GM04503 (cell line): ENCODE measurements around the gene POLRMT.
"Not testable (repeated sequence)": the region's sequence is repeated elsewhere in the genome, so short reads cannot be mapped to it uniquely, and the experiment has no call there.

Experiments used
- DNase-seq: peaks from one replicate; pipeline ENCODE4 v3.0.0-alpha.2; 2012; ENCODE audit warnings: low read depth

Gene POLRMT

DNA sequence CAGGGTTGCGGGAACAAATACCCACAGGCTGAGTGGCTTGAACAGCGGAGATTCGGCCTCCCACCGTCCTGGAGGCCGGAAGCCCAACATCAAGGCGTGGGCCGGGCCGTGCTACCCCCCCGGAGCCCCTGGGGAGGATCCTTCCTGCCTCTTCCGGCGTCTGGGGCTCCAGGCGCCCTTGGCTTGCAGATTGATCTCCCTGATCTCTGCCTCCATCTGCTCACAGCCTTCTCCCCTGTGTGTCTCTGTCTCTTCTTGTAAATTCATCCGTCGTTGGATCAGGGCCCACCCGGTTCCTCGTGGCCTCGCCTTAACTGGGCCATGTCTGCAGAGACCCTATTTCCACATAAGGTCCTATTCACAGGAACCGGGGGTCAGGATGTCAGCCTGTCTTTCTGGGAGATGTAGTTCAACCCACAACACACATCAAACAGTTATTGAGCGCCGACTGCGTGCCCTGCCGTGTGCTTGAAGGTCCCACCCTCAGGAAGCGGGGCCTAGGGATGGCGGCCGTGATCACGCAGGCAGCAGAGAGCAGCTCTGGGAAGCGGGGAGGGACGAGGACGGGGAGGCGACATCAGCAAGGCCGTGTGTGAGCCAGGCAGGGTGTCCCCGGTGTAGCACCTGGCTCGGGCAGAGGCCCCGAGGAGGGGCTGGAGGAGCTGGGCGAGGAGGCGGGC lies 22.4 kb downstream of the POLRMT start:
- DNase-seq: no peak

DNA sequence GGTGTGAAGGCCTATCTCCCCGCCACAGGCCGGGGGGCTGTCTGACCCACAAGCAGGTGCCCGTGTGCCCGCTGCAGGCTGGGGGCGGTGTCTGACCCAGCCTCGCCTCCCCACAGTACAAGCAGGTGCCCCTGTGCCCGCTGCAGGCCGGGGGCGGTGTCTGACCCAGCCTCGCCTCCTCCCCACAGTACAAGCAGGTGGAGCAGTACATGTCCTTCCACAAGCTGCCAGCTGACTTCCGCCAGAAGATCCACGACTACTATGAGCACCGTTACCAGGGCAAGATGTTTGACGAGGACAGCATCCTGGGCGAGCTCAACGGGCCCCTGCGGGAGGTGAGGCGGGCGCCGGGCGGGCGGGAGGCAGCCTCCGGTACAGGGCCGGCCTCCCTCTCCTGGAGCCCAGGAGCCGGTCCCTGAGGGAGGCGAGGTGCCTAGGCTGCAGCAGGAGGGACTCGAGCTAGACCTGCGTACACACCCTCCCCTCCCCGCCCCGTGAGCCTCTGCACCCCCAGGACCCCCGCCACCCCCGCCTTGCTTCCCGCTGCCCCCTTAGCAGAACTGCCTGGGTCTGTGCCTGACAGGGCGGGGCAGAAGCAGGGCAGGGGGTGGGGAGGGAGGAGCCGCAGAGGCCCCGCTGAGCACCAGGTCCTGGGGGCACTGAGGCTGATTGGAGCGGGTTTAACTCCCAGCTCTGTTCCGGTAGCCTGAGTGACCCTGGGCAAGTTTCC lies 23.1 kb downstream of the POLRMT start:
- no peak for DNase-seq

DNA sequence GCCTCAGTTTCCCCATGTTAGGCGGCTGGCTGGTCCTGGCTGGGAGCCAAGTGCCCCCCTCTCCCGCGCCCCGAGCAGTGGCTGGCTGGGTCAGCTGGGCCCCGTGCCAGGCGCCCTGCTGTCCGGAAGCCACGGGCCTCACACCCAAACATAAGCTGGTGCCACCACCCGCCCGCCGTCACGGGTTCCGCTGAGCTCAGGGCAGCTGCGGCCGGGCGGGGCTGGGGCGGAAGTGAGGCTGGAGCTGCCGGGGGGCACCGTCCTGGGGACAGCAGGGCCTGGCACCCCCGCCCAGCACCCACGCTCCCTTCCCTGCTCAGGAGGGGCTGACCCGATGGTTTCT lies 24.4 kb downstream of the POLRMT start:
- DNase-seq: no peak

DNA sequence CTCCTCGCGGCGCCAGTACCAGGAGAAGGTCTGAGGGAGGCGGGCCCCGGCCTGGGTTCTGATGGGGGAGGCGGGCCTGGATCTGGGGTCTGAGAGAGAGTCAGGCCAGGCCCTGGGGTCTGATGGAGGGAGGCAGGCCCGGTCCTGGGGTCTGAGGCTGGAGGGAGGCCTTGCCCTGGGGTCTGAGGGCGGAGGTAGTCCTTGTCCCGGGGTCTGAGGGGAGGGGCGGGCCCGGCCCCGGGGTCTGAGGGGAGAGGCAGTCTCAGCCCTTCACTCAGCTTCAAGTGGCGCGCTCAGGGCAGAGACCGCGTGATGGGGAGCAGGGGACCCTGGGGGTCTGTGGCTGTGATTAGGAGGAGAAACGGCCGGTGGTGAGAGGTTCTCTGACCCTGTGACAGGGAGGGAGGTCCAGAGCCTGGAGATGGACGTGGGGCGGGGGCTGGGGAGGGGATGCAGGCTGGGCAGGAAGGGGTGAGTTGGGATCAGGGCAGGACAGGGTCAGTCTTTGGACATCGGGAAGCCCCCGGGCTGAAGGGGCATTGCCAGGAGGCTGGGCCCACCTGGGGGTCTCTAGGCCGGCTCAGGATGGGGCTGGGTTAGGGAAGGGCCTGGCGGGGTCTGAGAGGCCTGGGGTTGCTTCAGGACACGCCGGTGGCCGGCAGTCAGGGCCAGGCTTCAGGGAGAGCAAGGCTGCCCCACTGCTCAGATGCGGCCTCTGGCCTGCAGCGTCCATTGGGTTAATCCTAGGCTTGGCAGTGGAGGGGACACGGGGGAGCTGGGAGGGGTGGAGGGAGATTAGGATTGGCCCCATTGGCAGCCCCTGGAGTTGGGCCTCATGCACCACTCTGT lies 25.0 kb downstream of the POLRMT start:
- DNase-seq: no peak

DNA sequence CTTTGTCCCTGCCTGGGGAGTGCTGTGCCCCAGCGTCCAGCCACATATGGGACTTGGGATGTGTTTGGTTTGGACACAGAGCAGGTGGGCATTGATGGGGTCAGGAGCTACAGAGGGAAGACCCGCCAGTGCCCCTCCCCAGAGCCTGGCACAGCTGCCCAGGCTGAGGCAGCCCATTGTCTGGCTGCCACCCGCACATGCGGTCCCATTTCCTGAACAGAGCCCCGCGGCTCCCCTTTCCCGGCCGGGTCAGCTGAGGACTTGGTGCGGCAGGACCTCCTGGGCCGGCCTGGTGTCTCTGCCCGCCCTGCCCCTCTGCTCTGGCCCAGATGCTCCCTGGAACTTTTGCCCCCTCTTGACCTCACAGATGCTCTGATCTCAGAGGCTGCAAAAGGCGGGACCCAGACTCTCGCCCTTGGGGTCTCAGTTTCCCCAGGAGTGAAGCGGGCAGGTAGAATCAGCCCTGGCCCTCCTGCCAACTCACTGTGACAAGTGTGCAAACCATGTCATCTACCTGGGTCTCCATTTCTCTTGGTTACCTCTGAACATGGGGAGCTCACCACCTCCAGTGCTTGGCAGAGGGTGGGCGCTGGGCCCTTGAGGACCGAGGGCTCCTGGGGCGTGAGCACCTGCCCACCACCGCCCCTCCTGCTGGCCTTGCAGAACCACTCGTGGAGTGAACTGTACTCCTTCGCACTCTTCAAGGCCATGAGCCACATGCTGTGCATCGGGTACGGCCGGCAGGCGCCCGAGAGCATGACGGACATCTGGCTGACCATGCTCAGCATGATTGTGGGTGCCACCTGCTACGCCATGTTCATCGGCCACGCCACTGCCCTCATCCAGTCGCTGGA lies 25.8 kb downstream of the POLRMT start:
- no peak for DNase-seq

DNA sequence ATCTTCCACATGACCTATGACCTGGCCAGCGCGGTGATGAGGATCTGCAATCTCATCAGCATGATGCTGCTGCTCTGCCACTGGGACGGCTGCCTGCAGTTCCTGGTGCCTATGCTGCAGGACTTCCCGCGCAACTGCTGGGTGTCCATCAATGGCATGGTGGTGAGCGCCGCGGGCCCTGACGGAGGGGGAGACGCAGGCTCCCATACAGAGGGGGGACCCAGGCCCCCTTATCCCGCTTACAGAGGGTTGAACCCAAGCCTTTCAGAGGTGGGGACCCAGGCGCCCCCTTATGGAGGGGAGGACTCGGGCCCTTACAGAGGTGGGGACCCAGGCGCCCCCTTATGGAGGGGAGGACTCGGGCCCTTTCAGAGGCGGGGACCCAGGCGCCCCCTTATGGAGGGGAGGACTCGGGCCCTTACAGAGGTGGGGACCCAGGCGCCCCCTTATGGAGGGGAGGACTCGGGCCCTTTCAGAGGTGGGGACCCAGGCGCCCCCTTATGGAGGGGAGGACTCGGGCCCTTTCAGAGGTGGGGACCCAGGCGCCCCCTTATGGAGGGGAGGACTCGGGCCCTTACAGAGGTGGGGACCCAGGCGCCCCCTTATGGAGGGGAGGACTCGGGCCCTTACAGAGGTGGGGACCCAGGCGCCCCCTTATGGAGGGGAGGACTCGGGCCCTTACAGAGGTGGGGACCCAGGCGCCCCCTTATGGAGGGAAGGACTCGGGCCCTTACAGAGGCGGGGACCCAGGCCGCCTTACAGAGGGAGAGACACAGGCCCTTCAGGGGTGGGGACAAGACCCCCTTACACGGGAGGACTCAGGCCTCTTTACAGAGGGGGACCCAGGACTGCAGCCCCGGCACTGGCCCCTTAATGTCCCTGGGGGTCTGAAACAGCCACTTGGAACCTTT lies 28.0 kb downstream of the POLRMT start:
- not testable (repeated sequence) for DNase-seq

DNA sequence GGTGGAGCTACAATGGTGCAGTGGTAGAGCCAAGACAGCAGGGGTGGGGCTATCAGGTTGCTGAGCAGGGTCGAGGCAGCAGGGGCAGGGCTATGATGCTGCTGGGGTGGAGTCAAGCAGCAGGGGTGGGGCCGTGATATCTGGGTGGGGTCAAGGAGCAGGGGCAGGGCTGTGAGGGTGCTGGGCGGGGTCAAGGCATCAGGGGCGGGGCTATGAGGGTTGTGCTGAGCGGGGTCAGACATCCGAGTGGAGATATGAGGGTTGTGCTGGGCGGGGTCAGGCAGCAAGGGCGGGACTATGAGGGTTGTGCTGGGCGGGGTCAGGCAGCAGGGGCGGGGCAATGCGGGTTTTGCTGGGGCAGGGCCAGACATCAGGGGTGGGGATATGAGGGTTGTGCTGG lies 29.0 kb downstream of the POLRMT start:
- no peak for DNase-seq

DNA sequence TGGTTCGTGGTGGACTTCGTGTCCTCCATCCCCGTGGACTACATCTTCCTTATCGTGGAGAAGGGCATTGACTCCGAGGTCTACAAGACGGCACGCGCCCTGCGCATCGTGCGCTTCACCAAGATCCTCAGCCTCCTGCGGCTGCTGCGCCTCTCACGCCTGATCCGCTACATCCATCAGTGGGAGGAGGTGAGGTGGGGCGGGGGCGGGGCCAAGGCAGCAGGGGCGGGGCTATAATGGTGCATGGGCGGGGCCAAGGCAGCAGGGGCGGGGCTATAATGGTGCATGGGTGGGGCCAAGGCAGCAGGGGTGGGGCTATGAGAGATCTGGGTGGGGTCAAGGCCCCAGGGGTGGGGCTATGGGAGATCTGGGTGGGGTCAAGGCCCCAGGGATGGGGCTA lies 29.6 kb downstream of the POLRMT start:
- not testable (repeated sequence) for DNase-seq

DNA sequence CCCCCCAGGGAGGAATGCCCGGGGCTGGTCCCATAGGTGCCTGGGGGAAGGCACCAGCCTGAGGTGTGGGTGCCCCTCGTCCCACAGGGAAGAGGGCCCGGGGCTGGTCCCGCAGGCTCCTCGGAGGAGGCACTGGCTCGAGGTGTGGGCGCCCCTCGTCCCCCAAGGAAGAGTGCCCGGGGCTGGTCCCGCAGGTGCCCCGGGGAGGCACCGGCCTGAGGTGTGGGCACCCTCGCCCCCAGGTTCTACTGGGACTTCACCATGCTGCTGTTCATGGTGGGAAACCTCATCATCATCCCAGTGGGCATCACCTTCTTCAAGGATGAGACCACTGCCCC lies 30.1 kb downstream of the POLRMT start:
- not testable (repeated sequence) for DNase-seq

DNA sequence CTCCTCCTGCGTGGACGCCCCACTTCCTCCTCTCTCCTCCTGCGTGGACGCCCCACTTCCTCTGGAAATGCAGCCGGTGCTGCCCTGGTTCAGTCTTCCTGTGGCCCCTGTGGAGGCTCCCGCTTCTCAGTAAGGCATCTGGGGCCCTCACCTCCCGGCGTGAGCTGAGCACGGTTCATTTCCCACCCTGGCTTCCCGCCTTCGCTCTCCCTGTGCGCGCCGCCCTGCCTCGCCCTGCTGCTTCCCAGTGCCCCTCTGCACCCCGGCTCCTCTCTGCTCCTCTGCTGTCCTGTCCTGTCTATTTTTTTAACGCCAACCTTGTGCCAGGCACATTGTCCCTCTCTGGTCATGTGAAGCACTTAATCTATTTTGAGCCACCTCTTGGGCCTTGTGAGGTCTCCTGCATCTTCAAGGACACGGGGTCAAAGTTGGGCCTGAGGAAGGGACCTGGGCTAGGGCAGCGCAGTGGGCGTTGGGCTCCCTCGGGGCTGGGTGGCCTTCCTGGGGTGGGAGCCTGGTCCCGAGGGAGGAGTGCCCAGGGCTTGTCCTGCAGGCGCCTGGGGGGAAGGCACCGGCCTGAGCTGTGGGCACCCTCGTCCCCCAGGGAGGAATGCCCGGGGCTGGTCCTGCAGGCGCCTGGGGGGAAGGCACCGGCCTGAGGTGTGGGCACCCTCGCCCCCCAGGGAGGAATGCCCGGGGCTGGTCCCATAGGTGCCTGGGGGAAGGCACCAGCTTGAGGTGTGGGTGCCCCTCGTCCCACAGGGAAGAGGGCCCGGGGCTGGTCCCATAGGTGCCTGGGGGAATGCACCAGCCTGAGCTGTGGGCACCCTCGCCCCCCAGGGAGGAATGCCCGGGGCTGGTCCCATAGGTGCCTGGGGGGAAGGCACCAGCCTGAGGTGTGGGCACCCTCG lies 30.7 kb downstream of the POLRMT start:
- no peak for DNase-seq

DNA sequence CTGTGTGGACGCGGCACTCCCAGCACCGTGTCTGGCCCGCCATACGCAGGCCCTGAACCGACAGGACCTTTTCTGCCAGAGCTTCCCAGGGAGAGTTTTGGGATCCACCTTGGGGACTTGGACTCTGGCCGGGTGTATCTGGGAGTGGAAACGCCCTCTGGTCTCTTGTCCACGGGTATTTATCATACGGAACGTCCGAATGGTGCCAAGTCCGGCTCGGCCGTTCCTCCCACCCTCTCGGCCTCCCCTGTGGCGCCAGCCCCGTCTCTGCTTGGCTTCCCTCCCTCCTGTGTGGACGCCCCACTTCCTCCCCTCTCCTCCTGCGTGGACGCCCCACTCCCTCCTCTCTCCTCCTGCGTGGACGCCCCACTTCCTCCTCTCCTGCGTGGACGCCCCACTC lies 31.5 kb downstream of the POLRMT start:
- no peak for DNase-seq

DNA sequence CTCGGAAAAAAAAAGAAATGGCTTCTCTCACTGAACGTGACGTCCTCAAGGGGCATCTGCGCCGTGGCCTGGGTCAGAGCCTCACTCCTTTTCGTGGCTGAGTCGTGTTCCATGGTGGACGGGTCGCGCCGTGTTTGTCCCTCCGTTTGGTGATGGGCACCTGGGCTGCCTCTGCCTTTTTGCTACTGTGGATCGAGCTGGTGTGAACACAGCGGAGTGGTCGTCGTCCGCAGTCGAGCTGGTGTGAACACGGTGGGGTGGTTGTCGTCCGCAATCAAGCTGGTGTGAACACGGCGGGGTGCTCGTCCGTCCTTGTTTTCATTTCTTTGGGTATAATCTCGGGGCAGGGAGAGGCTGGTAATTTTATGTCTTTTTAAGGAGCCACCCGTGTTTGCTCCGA lies 32.0 kb downstream of the POLRMT start:
- DNase-seq: no peak

DNA sequence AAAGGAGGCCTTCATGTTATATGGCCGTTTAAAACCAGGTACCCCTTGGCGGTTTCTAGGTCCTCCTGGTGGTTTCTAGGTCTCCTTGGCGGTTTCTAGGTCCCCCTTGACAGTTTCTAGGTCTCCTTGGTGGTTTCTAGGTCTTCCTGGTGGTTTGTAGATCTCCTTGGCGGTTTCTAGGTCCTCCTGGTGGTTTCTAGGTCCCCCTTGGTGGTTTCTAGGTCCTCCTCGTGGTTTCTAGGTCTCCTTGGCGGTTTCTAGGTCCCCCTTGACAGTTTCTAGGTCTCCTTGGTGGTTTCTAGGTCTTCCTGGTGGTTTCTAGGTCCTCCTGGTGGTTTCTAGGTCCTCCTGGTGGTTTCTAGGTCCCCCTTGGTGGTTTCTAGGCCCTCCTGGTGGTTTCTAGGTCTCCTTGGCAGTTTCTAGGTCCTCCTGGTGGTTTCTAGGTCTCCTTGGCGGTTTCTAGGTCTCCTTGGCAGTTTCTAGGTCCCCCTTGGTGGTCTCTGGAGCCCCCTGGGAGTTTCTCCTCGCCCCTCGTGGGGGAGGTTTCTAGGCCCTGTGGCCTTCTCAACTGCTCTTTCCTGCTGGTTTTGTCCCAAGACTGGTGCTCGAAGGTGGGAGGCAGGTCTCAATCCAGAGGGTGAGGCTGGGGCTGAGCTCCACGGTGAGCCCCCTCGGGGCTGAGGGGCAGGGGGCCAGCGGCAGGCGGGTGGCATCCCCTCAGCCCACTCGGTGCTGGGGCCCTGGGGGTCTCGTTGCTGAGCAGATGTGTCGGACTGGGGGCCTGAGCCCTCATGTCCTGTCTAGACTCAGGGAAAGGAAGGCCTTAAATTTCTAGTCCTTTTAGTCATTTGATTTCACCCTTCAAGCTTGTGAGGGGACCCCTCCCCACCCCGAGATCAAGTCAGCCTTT lies 35.7 kb downstream of the POLRMT start:
- no peak for DNase-seq

DNA sequence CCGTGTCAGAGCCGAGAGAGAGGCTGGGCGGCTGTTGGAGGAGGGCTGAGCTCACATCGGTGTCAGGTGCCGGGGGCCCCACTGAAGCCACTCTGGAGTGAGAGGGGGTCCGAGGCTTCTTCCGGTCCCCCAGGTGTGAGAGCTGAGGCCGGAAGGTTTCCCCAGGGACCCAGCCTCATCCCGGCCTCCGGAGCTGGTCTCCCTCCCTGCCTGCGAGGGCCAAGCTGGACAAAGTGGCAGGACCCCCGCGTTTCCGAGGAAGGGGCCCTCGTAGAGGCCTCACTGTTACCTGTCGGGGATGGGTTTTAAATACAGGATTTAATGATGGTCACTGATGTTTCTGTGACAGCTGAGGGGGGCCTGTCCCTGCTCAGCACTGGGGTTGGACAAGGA lies 37.1 kb downstream of the POLRMT start:
- no peak for DNase-seq

DNA sequence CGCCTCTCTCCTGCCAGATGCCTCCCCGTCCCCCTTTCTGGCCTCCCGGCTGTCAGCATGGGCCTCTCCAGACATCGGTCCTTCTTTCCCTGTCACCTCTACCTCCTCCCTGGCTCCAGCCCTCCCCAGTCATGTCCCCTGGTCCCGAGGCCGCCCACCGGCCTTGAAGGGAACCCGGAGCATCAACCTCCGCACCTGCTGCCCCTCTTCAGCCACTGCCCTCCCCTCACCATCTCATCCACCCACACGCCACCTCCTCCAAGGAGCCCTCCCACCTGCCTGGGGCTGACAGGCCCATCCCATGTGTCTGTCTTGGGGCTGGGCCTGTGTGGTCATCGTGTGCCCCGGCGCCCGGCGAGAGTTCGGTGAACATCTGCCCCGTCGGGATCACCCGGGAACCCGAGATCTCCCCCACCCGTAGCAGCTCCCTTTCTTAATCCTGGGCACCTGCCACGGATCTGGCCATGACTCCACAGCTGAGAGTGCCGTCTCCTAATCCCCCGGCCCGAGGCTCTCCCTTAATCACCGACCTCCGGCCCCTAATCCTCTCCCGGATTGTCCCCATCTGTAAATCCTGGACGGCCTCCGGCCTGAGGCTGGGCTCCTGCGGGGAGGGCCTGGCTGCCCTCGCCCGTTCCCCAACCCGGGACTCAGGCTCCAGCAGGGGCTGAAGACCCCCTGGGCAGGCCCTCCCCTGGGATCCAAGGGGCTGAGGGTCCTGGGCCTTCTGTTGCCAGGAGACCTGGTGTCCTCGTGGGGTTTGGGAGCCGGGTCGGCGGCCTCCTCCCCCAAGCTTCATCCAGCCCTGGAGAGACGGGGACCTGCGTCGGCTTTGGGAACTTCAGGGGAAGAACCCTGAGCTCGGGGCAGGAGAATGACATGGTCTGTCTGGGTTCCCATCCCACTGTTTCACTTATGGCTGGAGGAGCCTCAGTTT lies 37.7 kb downstream of the POLRMT start:
- DNase-seq: no peak

DNA sequence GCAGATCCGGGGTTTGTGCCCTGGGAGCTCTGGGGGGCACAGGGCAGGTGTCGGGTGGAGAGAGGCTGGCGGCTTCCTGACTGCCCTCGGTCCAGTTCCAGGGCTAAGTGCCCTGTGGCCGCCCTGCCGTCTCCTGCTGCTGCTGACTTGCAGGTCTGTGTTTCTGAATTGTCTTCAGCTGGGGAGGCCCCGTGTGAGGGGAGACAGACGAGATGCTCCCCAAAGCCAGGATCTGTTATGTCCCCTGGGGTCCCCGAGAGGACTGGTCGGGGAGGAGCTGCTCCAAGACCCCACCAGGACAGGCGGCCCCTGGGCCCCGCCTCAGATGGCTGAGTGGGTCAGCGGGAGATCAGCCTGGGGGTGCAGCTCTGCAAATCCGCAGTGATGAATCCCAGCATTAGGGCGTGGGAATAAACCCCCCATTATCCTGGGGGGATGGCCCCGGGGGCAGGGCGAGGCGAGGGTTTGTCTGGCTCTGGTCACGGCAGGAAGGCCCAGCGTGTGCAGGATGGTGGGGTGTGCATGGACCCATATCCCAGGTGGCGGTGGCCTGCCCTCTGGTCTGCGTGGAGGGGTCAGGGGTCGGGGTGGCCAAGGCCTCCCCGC lies 39.0 kb downstream of the POLRMT start:
- no peak for DNase-seq

DNA sequence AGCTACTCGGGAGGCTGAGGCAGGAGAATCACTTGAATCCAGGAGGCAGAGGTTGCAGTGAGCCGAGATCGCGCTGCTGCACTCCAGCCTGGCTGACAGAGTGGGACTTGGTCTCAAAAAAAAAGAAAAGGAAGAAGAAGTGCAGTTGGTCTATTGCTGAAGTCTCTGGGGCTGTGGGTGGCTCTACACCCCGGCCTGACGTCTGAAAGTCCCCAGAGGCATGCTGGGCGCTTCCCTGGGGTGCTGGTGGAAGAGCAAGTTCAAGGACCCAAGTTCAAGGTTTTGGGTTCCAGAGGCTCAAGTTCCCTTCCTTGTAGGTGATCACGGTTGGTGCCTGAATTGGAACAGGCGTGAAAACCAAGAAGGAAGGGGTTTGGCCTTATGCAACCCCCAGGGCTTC lies 39.8 kb downstream of the POLRMT start:
- DNase-seq: no peak
